HFFc6 (cell line): ENCODE results near the gene YIF1B. TPM values are rescaled to one million over a fixed set of nuclear protein-coding genes. Genes with fewer than 3 reads are reported as not detected.

Source experiments
- DNase-seq: peaks from one replicate; pipeline ENCODE4 v3.0.0-alpha.2; 2018
- H3K27ac Mint-ChIP-seq: 2 replicates; pipeline ENCODE4 v1.8.0; 2020; ENCODE audit warnings: mild to moderate bottlenecking, mixed read lengths
- H3K27me3 Mint-ChIP-seq: 2 replicates; pipeline ENCODE4 v1.8.0; 2021; ENCODE audit warnings: mild to moderate bottlenecking, moderate library complexity, mixed read lengths; ENCODE audit not compliant: insufficient read depth
- H3K36me3 Mint-ChIP-seq: 2 replicates; pipeline ENCODE4 v1.8.0; 2021; ENCODE audit warnings: low read depth, mixed read lengths
- H3K4me1 Mint-ChIP-seq: 2 replicates; pipeline ENCODE4 v1.8.0; 2020; ENCODE audit warnings: low read depth, mixed read lengths
- H3K4me3 Mint-ChIP-seq: 2 replicates; pipeline ENCODE4 v1.8.0; 2020; ENCODE audit warnings: mild to moderate bottlenecking, moderate library complexity, mixed read lengths
- H3K9me3 Mint-ChIP-seq: 2 replicates; pipeline ENCODE4 v1.8.0; 2020; ENCODE audit warnings: mild to moderate bottlenecking, mixed read lengths
- total RNA-seq, 6 experiments: library from RNA; stranded (reverse); fragmentation: NEBNext Ultra II Directional; extraction: Animal tissue kit (Norgen Biotek cat#: 25700); gene quantifications; 2 replicates in 1 of 6; 3 replicates in 5 of 6; pipeline ENCODE4 v1.2.3, GENCODE V29; 2021
- TF ChIP-seq, protein P1 (sequence below): fragments of 200-600 bp; sonication (generic); IDR thresholded peaks from 2 replicates; pipeline ENCODE4 v1.5.0; 2021; ENCODE audit warnings: antibody characterized with exemption, mild to moderate bottlenecking

YIF1B gene
- total RNA-seq, 6 experiments from 2014 or later, result 80.8 to 98.5 (median 86.6) TPM

DNA sequence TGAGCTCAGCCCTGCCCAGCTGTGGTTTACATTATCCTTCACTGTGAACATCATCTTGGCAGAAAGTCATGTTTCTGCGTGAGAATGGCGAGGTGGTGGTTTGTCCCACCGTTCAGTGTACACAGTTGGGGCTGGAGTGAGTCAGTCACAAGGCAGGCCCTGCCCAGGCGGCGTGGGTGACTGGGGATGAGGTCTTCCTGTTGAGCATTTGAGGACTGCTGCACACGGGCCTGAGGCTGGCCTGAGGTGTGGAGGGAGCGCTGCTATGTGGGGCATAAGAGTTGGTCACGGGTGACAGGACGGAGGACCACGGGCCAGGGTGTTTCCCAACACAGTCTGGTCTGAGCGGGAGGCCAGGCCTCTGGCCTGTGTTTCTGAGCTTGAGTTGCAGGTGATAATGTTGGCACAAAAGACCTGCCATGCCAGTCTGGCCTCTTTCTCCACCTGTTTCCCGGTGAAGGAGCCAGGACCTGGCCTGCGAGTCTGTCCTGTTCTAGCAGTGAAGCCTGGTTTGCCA is 25.1 kb downstream of the YIF1B start:
- DNase-seq, result peak; percentile 93
- H3K27me3 Mint-ChIP-seq, result peaks cover 2% of the 10 kb centered on the region
- H3K4me3 Mint-ChIP-seq, result peak overlapping the region; percentile 5; the same call in 1 of the 2 replicates
- peaks cover 24% of the 10 kb centered on the region for H3K4me1 Mint-ChIP-seq
- TF ChIP-seq, protein P1, sequence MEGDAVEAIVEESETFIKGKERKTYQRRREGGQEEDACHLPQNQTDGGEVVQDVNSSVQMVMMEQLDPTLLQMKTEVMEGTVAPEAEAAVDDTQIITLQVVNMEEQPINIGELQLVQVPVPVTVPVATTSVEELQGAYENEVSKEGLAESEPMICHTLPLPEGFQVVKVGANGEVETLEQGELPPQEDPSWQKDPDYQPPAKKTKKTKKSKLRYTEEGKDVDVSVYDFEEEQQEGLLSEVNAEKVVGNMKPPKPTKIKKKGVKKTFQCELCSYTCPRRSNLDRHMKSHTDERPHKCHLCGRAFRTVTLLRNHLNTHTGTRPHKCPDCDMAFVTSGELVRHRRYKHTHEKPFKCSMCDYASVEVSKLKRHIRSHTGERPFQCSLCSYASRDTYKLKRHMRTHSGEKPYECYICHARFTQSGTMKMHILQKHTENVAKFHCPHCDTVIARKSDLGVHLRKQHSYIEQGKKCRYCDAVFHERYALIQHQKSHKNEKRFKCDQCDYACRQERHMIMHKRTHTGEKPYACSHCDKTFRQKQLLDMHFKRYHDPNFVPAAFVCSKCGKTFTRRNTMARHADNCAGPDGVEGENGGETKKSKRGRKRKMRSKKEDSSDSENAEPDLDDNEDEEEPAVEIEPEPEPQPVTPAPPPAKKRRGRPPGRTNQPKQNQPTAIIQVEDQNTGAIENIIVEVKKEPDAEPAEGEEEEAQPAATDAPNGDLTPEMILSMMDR, result no peak
- no peaks in the 10 kb centered on the region for H3K9me3 Mint-ChIP-seq
- H3K36me3 Mint-ChIP-seq, result no peaks in the 10 kb centered on the region
- H3K27ac Mint-ChIP-seq, result peak overlapping the region; percentile 82

DNA sequence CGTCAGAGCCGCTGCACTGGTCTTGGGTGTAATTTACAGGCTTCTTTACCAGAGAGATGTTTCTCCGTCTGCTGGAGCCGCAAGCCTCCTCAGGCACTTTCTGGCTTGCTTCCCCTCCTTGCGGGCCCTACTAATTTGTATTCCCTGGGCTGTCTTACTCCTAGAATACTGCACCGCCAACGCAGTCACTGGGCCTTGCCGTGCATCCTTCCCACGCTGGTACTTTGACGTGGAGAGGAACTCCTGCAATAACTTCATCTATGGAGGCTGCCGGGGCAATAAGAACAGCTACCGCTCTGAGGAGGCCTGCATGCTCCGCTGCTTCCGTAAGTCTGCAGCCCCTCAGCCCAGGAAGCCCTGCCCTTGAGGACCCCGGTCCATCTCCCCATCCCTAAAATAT is 25.8 kb downstream of the YIF1B start:
- peak overlapping the region; percentile 13; the same call in 1 of the 2 replicates for H3K27ac Mint-ChIP-seq
- DNase-seq, result no peak
- no peaks in the 10 kb centered on the region for H3K36me3 Mint-ChIP-seq
- TF ChIP-seq, protein P1, result no peak
- peaks cover 2% of the 10 kb centered on the region for H3K27me3 Mint-ChIP-seq
- H3K4me3 Mint-ChIP-seq, result no peak overlapping the region
- peaks cover 30% of the 10 kb centered on the region for H3K4me1 Mint-ChIP-seq
- no peaks in the 10 kb centered on the region for H3K9me3 Mint-ChIP-seq

DNA sequence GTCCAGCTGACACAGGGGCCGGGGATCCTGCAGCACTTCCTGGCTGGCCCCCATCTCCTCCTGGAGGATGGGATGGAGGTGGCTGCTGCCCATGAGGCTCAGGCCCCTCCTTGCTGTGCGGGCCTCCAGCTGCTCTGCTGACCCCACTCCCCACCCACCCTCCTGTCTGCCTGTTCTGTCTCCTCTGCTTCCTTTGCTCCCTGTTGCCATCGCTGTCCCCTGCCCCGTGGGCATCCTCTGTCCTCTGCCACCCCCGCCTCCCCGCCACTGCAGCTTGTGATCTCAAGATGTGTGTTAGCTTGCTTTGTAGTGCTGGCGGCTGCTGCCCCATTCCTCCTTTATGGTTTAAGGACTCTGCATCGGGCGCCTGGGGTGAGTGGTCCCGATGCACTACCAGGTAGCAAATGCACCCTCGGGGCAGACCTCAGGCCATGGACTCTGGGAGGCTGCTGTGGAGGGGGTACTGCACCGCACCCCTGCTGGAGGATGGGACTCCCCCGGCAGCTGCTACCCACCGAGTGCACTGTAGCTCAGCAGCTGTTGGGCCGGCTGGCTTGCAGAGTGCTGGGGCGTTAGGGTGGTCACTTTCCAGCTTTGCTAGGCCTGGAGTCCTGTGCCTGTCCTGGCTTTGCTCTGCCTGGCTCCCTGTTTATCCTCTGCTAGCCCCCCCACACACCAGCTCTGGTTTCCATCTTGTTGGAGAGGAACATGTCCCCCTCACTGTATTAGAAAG is 27.5 kb downstream of the YIF1B start:
- Mint-ChIP-seq H3K4me3 (no peak overlapping the region), H3K27ac (no peak overlapping the region), H3K9me3 (no peaks in the 10 kb centered on the region), H3K36me3 (no peaks in the 10 kb centered on the region), H3K27me3 (peaks cover 2% of the 10 kb centered on the region; the same call in 1 of the 2 replicates), H3K4me1 (peaks cover 30% of the 10 kb centered on the region)
- TF ChIP-seq, protein P1, result no peak
- no peak for DNase-seq

DNA sequence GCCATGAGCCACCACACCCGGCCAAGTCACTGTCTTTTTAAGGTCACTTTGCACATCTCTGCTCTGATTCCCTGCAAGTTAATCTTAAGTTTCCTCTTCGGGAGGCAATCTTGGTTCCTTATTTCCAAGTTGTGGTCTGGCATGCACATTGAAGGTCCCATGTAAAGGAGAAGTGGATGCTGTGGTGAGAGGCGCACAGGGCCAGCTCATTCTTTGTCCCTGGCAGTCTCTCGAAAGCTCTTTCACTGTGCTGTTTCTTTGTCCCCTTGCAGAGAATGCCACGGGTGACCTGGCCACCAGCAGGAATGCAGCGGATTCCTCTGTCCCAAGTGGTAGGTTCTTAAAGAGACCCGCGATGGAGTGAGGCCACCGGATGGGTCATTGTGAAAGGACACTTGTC is 28.1 kb downstream of the YIF1B start:
- peaks cover 2% of the 10 kb centered on the region; the same call in 1 of the 2 replicates for H3K27me3 Mint-ChIP-seq
- peaks cover 30% of the 10 kb centered on the region for H3K4me1 Mint-ChIP-seq
- H3K27ac Mint-ChIP-seq, result no peak overlapping the region
- H3K36me3 Mint-ChIP-seq, result no peaks in the 10 kb centered on the region
- no peak overlapping the region for H3K4me3 Mint-ChIP-seq
- DNase-seq, result no peak
- no peaks in the 10 kb centered on the region for H3K9me3 Mint-ChIP-seq
- TF ChIP-seq, protein P1, result no peak

DNA sequence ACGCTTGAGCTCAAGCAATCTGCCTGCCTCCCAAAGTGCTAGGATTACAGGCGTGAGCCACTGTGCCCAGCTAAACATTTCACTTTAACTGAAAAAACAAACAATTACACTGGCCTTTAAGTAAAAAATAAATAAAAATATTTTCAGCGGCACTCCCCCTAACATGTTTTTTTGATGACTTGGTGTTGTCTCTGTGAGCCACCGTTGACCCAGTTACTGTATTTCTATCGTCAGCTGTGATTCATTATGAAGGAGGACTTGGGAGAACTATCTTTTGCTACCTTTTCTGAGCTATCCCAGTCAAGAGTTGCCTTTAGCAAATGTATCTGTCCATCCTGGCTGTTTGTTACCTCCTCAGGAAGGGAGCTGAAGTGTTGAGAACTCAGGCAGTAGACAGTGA is 30.2 kb downstream of the YIF1B start:
- Mint-ChIP-seq H3K27ac (peak overlapping the region; percentile 76), H3K9me3 (no peaks in the 10 kb centered on the region), H3K4me1 (peaks cover 21% of the 10 kb centered on the region), H3K27me3 (peaks cover 2% of the 10 kb centered on the region; the same call in 1 of the 2 replicates), H3K4me3 (no peak overlapping the region), H3K36me3 (no peaks in the 10 kb centered on the region)
- DNase-seq, result peak; percentile 72
- TF ChIP-seq, protein P1, result no peak
